Measurements from ENCODE around the gene GUSB.
"Not testable (repeated sequence)": the region's sequence is repeated elsewhere in the genome, so short reads cannot be mapped to it uniquely, and the experiment has no call there.

Gene GUSB

DNA sequence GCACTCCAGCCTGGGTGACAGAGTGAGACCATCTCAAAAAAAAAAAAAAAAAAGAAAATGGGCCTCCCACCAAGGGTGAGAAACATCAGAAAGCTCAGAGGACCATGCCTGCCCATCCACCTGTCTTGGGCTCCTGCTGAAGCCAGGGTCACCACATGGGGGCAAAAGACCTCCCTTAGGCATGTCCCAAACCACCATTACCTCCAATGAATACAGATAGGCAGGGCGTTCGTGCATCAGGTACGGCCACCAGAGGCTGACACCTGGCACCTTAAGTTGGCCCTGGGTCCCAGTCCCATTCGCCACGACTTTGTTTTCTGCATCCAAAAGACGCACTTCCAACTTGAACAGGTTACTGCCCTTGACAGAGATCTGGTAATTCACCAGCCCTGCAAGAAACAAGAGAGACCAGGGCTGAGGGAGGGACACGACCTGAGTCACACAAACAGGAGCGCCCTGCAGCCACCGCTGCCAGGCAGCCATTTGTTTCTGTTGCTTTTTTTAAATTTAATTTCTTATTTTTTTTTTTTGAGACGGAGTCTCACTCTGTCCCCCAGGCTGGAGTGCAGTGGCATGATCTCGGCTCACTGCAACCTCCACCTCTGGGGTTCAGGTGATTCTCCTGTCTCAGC, 6.1 kb downstream of the GUSB start:
- no peak for DNase-seq (ENCODE audit: low read depth, low spot score)

DNA sequence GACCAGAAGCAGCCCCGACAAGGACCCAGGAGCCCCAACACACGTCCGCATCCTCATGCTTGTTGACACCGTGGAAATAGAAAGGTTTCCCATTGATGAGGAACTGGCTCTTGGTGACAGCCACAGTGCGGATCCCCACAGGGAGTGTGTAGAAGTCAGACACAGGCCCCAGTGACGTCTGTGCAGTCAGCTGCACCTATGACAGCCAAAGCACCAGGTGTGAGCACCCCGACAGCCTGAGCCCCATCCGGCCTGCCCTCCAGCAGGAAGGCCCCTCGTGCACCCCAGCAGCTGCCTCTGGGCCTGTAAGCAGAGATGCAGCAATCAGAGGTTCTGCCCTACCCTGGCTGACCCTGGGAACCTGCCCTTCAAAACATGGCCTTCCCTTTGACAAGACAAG, 7.1 kb downstream of the GUSB start:
- no peak for DNase-seq (ENCODE audit: low read depth, low spot score)

DNA sequence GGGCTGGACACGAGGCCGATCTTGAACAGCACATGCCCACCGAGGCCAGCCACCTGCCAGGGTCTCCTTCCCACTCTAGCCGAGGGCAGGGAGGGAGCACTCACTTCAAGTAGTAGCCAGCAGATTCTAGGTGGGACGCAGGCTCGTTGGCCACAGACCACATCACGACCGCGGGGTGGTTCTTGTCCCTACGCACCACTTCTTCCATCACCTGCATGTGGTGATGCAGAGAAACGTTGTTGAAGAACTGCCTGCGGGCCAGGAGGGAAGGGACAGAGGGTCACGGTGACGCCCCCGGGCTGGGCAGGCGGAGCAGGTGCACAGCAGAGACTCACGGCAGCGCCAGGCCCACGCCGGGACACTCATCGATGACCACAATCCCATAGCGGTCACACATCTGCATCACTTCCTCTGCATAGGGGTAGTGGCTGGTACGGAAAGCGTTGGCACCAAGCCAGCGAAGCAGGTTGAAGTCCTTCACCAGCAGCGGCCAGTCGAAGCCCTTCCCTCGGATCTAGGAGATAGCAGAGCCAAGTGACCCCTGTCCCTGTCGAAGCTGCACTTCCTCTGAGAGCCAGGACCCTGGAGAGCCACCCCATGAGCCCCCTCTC, 7.7 kb downstream of the GUSB start:
- DNase-seq (ENCODE audit: low read depth, low spot score): no peak

DNA sequence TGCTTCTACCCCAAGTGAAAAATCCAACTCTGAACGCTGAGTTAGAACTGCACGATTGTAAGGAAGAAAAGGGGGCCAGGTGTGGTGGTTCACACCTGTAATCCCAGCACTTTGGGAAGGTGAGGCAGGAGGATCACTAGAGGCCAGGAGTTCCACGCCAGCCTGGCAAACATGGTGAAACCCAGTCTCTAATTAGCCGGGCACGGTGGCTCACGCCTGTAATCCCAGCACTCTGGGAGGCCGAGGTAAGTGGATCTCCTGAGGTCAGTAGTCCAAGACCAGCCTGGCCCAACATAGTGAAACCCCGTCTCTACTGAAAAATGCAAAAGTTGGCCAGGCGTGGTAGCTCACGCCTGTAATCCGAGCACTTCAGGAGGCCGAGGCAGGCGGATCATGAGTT, 9.0 kb downstream of the GUSB start:
- DNase-seq (ENCODE audit: low read depth, low spot score): no peak

DNA sequence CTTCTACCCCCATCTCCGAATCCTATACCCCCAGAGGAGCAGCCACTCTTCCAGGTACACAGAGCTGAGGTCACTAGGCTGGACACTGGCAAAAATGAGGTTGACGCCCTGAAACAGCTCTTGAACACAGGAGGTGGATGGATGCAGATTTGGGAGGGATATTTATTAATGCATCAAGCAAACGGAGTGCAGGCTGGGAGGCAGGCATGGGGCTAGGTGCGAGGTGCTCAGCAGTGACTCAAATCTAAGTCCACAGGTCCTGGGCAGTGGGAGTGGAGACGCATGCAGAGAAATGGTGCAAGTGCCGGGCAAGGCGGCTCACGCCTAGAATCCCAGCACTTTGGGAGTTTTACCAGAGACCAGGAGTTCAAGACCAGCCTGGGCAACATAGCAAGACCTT, 11.0 kb downstream of the GUSB start:
- DNase-seq (ENCODE audit: low read depth, low spot score): no peak

DNA sequence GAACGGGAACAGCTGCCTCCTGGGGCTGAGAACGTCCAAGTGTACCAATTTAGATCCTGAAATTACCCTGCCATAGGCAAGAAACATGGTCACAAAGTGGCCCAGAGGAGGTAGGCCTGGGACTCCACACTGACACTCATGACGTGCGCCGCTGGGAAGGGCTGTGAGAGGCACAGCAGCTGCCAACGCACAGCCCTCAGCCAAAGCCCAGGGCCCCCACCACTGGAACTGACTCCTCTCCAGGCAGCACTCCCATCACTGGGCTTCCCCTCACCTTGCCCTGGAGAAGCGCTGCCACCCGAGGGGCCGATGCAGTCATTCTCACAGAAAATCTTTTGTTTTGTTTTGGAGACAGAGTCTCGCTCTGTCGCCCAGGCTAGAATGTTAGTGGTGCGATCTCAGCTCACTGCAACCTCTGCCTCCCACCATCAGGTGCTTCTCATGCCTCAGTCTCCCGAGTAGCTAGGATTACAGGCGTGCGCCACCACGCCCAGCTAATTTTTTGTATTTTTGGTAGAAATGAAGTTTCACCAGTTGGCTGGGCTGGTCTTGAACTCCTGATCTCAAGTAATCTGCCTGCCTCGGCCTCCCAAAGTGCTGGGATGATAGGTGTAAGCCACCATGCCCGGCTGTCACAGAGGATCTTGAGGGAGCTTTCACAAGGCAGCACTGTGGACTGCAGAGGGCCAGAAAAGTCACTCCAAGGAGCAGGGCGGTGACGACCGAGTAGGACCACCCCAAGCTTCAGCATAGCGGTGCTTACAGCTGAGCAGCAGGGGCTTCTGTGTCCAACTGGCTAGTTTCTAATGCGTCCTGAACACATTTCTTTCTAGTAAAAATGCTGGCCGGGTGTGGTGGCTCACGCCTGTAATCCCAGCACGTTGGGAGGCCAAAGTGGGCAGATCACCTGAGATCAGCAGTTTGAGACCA, 13.5 kb downstream of the GUSB start:
- DNase-seq (ENCODE audit: low read depth, low spot score): no peak

DNA sequence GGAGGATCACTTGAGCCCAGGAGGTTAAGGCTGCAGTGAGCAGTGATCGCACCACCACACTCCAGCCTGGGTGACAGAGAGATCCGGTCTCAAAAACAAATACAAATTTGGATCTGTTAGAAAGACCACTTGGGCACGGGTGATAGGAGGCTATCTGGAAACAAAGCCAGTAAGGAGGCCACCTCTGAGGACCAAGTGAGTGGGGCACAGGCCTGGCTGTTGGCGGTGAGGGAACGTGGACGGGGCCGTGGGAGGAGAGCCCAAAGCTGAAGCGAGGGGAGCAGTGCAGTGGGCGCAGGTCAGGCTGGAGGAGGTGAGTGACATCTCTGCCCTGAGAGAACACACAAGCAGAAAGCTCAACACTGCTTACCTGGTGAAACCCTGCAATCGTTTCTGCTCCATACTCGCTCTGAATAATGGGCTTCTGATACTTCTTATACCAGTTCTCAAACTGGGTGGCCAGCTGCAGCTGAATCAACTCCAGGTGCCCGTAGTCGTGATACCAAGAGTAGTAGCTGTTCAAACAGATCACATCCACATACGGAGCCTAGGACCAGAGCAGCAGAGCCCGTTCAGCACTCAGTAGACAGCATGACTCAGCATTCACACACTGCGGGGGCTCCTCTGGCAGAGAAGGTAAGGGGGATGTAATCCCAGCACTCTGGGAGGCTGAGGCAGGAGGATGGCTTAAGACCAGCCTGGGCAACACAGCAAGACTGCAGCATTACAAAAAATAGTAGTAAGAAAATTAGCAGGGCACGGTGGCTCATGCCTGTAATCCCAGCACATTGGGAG, 14.5 kb downstream of the GUSB start:
- no peak for DNase-seq (ENCODE audit: low read depth, low spot score)

DNA sequence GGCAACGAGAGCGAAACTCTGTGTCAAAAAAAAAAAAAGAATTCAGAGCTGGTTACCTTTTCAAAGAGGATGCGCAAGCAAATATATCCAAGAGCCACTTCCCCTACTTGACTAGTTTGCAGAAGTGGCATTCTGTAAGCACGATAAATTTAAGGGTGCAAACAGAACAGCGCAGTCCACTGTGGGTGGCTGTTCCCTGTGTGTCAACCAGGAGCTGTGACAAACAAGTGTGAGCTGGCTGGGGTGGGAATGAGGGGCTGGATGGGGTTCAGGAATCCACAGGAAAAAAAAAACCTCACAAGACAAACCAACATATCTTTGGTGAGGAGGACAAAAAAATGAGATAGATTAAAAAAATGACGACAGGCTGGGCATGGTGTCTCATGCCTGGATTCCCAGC, 15.9 kb downstream of the GUSB start:
- DNase-seq (ENCODE audit: low read depth, low spot score): no peak

DNA sequence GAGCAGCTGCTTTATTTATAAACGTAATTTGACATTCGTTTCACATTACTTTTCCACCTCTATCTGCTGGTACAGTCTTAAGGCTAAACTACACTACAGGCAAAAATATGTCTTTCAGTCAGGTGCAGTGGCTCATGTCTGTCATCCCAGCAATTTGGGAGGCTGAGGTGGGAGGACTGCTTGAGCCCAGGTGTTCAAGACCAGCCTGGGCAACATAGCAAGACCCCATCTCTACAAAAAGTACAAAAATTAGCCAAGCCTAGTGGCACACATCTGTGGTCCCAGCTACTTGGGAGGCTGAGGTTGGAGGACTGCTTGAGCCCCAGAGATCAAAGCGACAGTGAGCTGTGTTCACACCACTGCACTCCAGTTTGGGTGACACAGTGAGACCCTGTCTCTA, 17.3 kb downstream of the GUSB start:
- not testable (repeated sequence) for DNase-seq (ENCODE audit: low read depth, low spot score)

DNA sequence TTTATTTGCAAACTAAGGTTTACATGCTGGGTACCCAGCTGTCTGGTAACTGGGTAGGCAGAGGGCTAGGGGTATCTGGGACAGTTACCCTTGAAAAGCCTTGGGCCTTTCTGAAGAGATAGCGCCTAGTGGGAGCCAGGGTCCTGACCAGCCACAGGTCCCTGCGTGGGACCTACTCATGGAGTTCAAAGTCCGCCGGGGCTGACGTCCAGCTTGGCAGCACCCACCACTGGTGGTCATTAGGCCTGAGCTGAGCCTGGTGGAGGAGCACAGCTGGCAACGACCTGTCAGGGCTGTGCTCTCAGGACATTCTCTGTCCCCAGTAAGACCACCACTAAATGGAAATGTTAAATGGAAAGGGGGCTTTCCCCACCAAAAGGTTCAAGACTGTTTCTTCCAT, 20.0 kb downstream of the GUSB start:
- DNase-seq (ENCODE audit: low read depth, low spot score): no peak

DNA sequence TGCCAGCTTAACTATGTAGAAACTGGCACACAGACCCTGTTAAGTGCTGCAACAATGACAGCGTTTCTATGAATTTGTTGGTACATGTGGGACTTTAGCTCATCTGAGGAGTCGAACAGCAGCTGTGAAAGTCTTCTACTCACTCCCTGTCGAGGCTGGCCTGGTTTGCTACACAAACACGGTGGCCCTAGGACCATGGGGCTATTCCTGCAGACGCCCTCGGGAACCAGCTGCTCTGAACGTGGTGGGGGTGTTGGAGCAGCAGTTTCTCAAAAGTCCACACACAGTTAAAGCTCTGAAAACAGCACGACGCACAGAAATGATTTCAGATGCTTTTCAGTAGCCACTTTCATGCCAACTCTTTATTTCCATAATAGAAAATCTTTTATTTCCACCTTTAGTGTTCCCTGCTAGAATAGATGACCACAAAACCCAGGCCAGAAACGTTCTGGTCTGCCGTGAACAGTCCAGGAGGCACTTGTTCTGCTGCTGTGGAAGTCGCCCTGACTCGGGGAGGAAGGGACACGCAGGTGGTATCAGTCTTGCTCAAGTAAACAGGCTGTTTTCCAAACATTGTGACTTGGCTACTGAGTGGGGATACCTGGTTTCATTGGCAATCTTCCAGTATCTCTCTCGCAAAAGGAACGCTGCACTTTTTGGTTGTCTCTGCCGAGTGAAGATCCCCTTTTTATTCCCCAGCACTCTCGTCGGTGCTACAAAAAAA, 21.5 kb downstream of the GUSB start:
- DNase-seq (ENCODE audit: low read depth, low spot score): no peak

DNA sequence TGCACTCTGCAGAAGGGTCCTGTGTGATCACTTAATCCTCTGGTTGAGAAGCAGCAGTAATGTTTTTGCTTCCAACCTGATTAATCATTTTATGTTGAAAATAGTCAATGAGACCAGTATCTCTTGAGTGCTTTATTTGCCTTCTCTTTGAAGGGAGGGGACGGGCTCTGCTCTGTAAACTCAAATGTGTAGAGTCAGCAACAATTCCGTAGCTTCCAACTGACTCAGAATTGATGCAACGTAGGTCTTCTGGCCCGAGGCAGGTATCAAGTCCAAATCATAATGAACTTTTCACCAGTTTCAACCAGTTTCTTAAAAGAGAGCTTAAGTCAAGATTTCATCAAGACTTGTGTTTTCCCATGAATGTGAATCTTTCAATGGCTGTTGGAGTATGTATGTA, 26.3 kb downstream of the GUSB start:
- no peak for DNase-seq (ENCODE audit: low read depth, low spot score)

DNA sequence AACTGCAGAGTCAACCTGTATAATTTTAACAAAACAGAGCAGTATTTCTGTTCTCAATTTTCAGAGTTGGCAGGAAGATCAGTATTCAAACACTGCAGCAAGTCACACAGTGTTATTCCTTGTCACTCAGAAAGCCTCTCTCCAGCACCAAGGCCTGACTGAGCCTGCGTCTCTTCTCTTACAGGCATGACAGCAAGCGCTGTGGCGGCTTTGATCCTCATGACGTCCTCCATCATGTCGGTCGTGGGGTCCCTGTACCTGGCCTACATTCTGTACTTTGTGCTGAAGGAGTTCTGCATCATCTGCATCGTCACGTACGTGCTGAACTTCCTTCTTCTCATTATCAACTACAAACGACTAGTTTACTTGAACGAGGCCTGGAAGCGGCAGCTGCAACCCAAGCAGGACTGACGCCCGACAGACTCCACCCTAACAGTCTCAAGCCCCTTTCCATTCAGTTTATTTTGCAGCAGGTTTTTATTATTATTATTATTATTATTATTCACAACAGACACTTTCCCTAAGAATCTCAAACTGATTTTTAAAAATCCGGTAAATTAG, 28.0 kb downstream of the GUSB start:
- DNase-seq (ENCODE audit: low read depth, low spot score): no peak

DNA sequence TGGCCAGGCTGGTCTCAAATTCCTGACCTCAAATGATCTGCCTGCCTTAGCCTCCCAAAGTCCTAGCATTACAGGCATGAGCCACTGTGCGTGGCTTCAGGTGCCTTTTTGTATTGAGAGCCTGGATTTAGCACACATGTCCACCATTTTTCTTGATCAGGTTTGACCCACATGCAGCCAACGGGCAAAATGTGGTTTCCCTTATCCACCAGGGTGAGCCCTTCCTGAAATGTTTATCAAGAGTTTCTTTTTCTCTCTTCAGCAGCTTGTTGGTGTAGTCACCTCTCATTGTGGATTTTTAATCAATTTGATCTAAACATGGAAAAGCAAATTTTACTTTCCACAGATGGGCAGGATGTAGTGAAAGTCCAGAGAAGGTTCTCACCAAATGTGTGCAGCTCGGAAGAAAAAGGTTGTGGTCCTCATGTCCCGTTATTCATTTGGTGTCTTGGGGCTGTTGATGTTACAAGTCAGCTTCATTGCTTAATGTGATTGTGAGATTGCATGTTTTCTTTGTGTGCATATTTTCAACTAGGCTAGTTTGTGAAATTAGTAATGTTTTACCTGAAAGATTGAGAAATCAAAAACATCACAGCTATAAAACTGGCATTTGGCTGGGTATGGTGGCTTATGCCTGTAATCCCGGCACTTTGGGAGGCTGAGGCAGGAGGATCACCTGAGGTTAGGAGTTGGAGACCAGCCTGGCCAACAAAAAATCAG, 28.9 kb downstream of the GUSB start:
- no peak for DNase-seq (ENCODE audit: low read depth, low spot score)

DNA sequence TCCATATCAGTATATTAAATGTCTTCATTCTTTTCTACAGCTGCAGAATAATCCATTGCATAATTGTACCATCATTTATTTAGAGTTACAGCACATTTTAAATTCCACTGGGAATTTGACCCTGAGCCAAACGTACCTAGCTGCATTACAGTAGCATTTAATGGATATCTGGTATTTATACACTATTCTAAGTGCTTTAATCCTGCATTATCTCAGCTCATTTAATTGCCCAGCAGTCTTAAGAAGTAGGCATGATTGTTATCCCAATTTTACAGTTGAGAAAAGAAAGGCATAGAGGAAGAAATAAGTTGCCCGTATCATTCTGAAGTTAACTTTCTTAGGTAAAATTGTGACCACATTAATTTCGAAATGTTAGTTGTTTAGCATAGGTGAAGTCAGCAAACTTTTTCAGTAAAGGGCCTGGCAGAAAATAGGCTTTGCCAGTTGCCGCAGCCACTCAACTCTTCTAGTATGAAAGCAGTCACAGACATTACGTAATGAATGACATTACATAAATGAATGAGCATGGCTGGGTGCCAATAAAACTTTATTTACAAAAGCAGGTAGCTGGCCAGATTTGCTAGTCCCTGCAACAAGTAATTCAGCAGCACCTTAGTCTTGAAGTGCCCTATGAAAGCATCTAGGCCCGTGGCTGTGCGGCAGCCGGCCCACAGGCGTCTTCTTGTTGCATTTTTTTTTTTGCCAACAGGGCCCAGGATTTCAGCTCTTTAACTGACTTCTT, 30.0 kb downstream of the GUSB start:
- DNase-seq (ENCODE audit: low read depth, low spot score): peak; percentile 17

DNA sequence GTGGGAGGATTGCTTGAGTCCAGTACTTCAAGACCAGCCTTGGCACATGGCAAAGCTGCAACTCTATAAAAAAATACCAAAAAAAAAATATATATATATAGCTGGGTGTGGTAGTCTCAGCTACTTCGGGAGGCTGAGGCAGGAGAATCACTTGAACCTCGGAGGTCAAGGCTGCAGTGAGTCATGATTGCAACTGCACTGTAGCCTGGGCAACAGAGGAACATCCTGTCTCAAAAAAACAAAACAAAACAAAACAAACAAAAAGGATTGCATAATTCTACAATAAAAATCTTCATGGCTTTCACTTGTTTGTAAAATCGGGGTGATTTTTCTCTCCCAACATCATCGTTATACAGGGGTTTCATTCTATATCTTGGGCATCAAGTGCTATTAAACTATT, 35.1 kb downstream of the GUSB start:
- DNase-seq (ENCODE audit: low read depth, low spot score): no peak

DNA sequence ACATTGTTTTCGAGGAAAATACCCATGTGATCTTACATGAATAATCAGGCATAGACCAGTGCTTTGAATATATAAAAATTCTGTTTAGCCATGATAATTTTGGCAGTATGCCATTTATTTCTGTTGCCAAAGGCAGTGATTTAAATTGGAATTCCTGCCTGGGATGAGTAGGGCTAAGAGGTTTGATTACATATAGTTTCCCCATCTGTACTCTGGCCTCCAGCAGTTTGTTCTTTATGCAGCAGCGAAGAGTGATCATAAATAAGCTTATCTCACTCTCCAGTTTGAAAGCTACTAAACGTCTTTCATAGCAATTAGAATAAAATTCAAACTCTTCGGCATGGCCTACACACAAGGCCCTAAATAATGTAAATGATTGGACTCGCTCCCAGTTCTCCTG, 36.2 kb downstream of the GUSB start:
- not testable (repeated sequence) for DNase-seq (ENCODE audit: low read depth, low spot score)

DNA sequence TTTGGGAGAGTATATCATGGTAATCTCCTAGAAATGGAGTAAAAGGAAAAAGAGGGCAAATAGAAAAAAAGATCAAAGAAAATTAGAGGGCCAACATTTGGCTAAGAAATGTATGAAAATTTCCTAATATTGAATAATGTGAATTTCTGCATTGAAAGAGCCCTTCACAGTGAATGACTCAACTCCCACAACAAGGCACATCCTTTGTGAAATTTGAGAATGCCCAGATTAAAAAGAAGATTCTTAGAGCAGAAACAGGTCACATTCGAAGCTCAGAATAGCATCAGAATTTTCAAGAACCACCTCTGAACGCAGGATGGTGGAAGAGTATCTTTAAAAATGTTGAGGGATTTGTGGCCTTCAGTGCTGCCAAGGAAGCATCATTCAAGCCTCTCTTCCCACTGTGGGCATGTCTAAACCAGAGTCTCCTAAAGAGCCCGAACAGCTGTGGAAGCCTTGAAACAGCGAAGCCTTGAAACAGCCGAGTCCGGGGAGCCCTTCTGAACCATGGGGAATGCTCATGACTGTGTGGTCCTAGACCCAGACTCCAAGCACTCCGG, 43.6 kb downstream of the GUSB start:
- peak; percentile 13 for DNase-seq (ENCODE audit: low read depth, low spot score)

DNA sequence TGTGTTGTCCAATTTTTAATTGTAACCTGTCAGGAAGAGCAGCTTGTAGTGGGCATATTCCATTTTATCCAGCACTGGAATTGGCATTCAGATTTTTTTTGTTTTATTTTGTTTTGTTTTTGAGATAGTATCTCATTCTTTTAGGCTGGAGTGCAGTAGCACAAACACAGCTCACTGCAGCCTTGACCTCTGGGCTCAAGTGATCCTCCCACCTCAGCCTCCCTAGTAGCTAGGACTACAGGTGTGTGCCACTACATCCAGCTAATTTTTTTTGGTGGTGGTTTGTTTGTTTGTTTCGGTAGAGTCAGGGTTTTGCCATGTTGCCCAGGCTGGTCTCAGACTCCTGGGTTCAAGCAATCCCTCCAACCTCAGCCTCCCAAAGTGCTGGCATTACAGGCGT, 44.7 kb downstream of the GUSB start:
- no peak for DNase-seq (ENCODE audit: low read depth, low spot score)
